Astrocyte (in vitro differentiated cells and primary cell): ENCODE data around the gene NCOA1. TPM values are rescaled to one million over a fixed set of nuclear protein-coding genes. Genes with fewer than 3 reads are reported as not detected.

ENCODE experiments used
- DNase-seq: peaks from one replicate; pipeline ENCODE4 v3.0.0-alpha.2; 2010; ENCODE audit warnings: low read depth
- FAIRE-seq: peaks from 2 replicates; lab custom pipeline; 2011; peaks lifted over from hg19 to GRCh38; lab: Jason Lieb, UNC
- H2AFZ ChIP-seq: 2 replicates; pipeline ENCODE4 v1.6.0; 2012; ENCODE audit warnings: low read depth, low read length, inconsistent platforms
- H3K27ac ChIP-seq: 2 replicates; pipeline ENCODE4 v1.5.1; 2011; ENCODE audit warnings: low read depth, low read length, inconsistent platforms
- H3K27me3 ChIP-seq: 2 replicates; pipeline ENCODE4 v1.6.0; 2011; ENCODE audit warnings: low read length, inconsistent platforms; ENCODE audit not compliant: insufficient read depth
- H3K36me3 ChIP-seq: 2 replicates; pipeline ENCODE4 v1.5.1; 2011; ENCODE audit warnings: low read length, inconsistent platforms; ENCODE audit not compliant: insufficient read depth
- H3K4me1 ChIP-seq: 2 replicates; pipeline ENCODE4 v1.5.1; 2011; ENCODE audit warnings: low read length, inconsistent platforms; ENCODE audit not compliant: insufficient read depth
- H3K4me2 ChIP-seq: 2 replicates; pipeline ENCODE4 v1.6.0; 2012; ENCODE audit warnings: low read length, inconsistent platforms
- H3K4me3 ChIP-seq: 2 replicates; pipeline ENCODE4 v1.5.1; 2011; ENCODE audit warnings: low read depth, mild to moderate bottlenecking, low read length, inconsistent platforms; ENCODE audit not compliant: insufficient read depth
- H3K79me2 ChIP-seq: 2 replicates; pipeline ENCODE4 v1.6.0; 2012; ENCODE audit warnings: mild to moderate bottlenecking, low read length, inconsistent platforms; ENCODE audit not compliant: insufficient read depth
- H3K9ac ChIP-seq: 2 replicates; pipeline ENCODE4 v1.6.0; 2012; ENCODE audit warnings: mild to moderate bottlenecking, low read length, inconsistent platforms
- H3K9me3 ChIP-seq: 2 replicates; pipeline ENCODE4 v1.5.1; 2012; ENCODE audit warnings: low read depth, mild to moderate bottlenecking, low read length, inconsistent platforms; ENCODE audit not compliant: insufficient read depth
- H4K20me1 ChIP-seq: 2 replicates; pipeline ENCODE4 v1.6.0; 2012; ENCODE audit warnings: low read length, inconsistent platforms; ENCODE audit not compliant: insufficient read depth
- H3K27ac Mint-ChIP-seq: one replicate; pipeline ENCODE4 v1.8.0; 2021; ENCODE audit warnings: mild to moderate bottlenecking, mixed read lengths; ENCODE audit not compliant: unreplicated experiment
- H3K27me3 Mint-ChIP-seq: one replicate; pipeline ENCODE4 v1.8.0; 2021; ENCODE audit warnings: low read depth, mixed read lengths; ENCODE audit not compliant: unreplicated experiment
- H3K36me3 Mint-ChIP-seq: one replicate; pipeline ENCODE4 v1.8.0; 2021; ENCODE audit warnings: low read depth, mixed read lengths; ENCODE audit not compliant: unreplicated experiment
- H3K4me1 Mint-ChIP-seq: one replicate; pipeline ENCODE4 v1.8.0; 2021; ENCODE audit warnings: low read depth, mixed read lengths; ENCODE audit not compliant: unreplicated experiment
- H3K4me3 Mint-ChIP-seq: one replicate; pipeline ENCODE4 v1.8.0; 2021; ENCODE audit warnings: mild to moderate bottlenecking, moderate library complexity, mixed read lengths; ENCODE audit not compliant: unreplicated experiment
- H3K9me3 Mint-ChIP-seq: one replicate; pipeline ENCODE4 v1.8.0; 2021; ENCODE audit warnings: mild to moderate bottlenecking, mixed read lengths; ENCODE audit not compliant: unreplicated experiment
- CTCF ChIP-seq: IDR thresholded peaks from 2 replicates; pipeline ENCODE4 v1.5.1; 2011; ENCODE audit warnings: low read depth, mild to moderate bottlenecking, inconsistent platforms, low read length, moderate library complexity; ENCODE audit not compliant: insufficient read depth
- EZH2 ChIP-seq: IDR thresholded peaks from 2 replicates; pipeline ENCODE4 v1.6.1; 2012; ENCODE audit warnings: mild to moderate bottlenecking, low read length, inconsistent platforms; ENCODE audit not compliant: insufficient read depth
- total RNA-seq: library from RNA; stranded (reverse); gene quantifications from 2 replicates; pipeline ENCODE4 v1.2.1, GENCODE V29; 2021

NCOA1 gene
- total RNA-seq, 1 donor from 2014 or later, result 14.7 TPM

GRCh38 chr2:24456599-24457556 lies 34.2 kb upstream of the NCOA1 start:
- H3K79me2 ChIP-seq, result no peaks in the 10 kb centered on the region
- no peak overlapping the region for H2AFZ ChIP-seq
- Mint-ChIP-seq H3K27ac (no peak overlapping the region), H3K4me3 (no peak overlapping the region), H3K36me3 (no peaks in the 10 kb centered on the region), H3K4me1 (peaks cover 15% of the 10 kb centered on the region), H3K27me3 (no peaks in the 10 kb centered on the region), H3K9me3 (no peaks in the 10 kb centered on the region)
- no peak overlapping the region for H3K4me3 ChIP-seq
- H3K4me1 ChIP-seq, result peaks cover 13% of the 10 kb centered on the region
- no peak overlapping the region for H3K27ac ChIP-seq
- no peaks in the 10 kb centered on the region for H3K27me3 ChIP-seq
- DNase-seq (peak; percentile 73), FAIRE-seq (peak; percentile 39)
- no peak overlapping the region for H3K9ac ChIP-seq
- TF ChIP-seq EZH2 (no peak), CTCF (no peak)
- no peaks in the 10 kb centered on the region for H3K36me3 ChIP-seq
- no peaks in the 10 kb centered on the region for H3K9me3 ChIP-seq
- peak overlapping the region; percentile 32 for H3K4me2 ChIP-seq
- no peaks in the 10 kb centered on the region for H4K20me1 ChIP-seq

DNA sequence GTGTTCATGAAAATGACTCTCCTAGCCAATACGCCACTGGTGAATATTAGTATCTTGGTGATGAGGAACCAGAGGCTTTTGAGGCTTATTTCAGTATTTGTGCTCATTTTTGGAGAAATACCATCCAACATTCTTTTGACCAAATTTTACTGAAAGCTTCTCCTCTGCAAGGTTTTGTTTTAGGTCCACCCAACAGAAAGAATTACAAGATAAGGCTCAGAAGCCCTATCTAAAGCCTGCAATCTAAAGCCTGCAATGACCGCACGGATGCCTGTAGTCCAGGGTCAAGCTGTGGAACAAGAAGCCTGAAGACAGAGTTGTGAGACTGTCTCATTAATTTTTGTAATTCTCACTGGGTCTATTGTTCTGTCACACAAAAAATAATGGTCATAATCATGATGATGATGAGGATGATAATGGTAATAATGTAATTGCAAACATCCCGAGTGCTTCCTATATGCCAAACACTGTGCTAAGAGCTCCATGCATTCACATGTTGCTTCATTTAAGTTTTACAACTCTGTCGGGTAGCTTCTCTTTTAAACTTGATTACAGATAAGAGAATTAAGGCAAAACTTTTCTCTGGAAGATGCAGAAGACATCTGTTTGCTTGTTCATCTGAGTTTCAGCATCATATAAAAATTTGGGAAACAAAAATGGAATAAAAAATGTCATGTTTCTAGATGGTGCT lies 33.2 kb upstream of the NCOA1 start:
- H4K20me1 ChIP-seq, result no peaks in the 10 kb centered on the region
- Mint-ChIP-seq H3K4me1 (peaks cover 18% of the 10 kb centered on the region), H3K27ac (no peak overlapping the region), H3K27me3 (peaks cover 4% of the 10 kb centered on the region), H3K9me3 (no peaks in the 10 kb centered on the region), H3K4me3 (no peak overlapping the region), H3K36me3 (no peaks in the 10 kb centered on the region)
- no peak for DNase-seq
- peaks cover 13% of the 10 kb centered on the region for H3K4me1 ChIP-seq
- FAIRE-seq, result no peak
- H3K36me3 ChIP-seq, result no peaks in the 10 kb centered on the region
- H3K4me3 ChIP-seq, result no peak overlapping the region
- H3K27ac ChIP-seq, result no peak overlapping the region
- H3K9me3 ChIP-seq, result no peaks in the 10 kb centered on the region
- no peak overlapping the region for H2AFZ ChIP-seq
- H3K27me3 ChIP-seq, result no peaks in the 10 kb centered on the region
- TF ChIP-seq EZH2, result no peak
- TF ChIP-seq CTCF, result no peak
- H3K4me2 ChIP-seq, result no peak overlapping the region
- H3K79me2 ChIP-seq, result no peaks in the 10 kb centered on the region
- no peak overlapping the region for H3K9ac ChIP-seq
